ENCODE data around the gene KCNAB1. TPM values are rescaled to one million over a fixed set of nuclear protein-coding genes. Genes with fewer than 3 reads are reported as not detected.

The KCNAB1 gene
- total RNA-seq, 1 experiment from 2014 or later, result not detected

DNA sequence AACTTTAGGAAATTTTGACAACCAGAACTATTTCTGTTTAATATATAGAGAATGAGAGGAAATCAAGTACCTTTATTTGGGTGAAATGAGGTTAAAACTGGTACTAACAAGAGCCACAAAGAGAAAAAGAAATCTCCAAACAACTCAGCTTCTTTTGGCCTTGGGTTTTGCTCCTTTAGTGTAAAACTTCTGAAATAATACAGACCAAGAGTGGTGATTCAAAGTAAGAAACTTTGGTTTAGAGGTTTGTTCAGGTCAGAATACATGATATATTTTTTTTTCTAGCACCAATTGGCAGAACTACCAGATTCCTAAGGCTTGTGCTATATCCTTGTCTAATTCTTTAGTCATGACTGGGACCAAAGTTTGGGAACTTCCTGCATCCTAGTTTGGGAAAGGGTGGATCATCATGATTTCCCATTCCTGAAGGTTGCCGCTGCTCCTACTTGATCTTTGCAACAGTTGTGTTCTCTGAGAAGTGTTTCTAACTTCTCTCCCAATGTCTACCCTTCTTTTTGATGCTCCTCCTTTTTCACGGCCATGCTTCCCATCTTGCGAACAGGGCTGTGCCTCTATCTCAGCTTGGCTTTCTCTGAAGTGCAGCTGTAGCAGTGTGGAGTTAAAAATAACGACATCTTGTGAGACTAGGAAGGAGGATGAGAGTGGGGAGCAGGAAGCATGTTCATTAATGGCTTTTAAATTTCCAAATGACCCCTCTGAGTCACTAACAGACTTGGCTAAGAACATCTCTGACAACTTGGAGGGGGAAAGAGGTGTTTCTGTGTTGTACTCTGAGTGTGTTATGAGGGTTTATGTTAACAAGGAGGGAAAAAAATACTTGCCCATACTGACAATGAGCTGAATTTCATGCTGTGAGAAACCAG lies 87.7 kb downstream of the KCNAB1 start:
- CTCF ChIA-PET, result no interaction called here
- no TSS peak for BruUV-seq (replicated peaks)
- Histone ChIP-seq H3K36me3 (ENCODE audit: low read depth, low read length) (no peaks in the 10 kb centered on the region), H3K79me2 (ENCODE audit: low read length) (no peaks in the 10 kb centered on the region), H3K27ac (ENCODE audit: low read length) (peak overlapping the region; percentile 53), H3K9me3 (ENCODE audit: low read length) (no peaks in the 10 kb centered on the region), H3K4me2 (ENCODE audit: low read length) (0 out of 2 replicates have a peak overlapping the region, but pooled peaks have one; percentile 5), H3F3A (ENCODE audit: low read length, unreplicated experiment) (no peaks in the 10 kb centered on the region), H3K27me3 (ENCODE audit: low read length) (no peaks in the 10 kb centered on the region), H3K4me3 (ENCODE audit: low read length) (no peak overlapping the region), H3K4me1 (ENCODE audit: insufficient read depth, low read length) (peaks cover 27% of the 10 kb centered on the region), H3K9me2 (replicated peaks; ENCODE audit: low read length) (no peaks in the 10 kb centered on the region), H4K20me1 (ENCODE audit: low read length) (no peaks in the 10 kb centered on the region), H3K9ac (ENCODE audit: low read length) (no peak overlapping the region), H2AFZ (ENCODE audit: low read length) (peak overlapping the region; percentile 49)
- TF ChIP-seq, protein P1, sequence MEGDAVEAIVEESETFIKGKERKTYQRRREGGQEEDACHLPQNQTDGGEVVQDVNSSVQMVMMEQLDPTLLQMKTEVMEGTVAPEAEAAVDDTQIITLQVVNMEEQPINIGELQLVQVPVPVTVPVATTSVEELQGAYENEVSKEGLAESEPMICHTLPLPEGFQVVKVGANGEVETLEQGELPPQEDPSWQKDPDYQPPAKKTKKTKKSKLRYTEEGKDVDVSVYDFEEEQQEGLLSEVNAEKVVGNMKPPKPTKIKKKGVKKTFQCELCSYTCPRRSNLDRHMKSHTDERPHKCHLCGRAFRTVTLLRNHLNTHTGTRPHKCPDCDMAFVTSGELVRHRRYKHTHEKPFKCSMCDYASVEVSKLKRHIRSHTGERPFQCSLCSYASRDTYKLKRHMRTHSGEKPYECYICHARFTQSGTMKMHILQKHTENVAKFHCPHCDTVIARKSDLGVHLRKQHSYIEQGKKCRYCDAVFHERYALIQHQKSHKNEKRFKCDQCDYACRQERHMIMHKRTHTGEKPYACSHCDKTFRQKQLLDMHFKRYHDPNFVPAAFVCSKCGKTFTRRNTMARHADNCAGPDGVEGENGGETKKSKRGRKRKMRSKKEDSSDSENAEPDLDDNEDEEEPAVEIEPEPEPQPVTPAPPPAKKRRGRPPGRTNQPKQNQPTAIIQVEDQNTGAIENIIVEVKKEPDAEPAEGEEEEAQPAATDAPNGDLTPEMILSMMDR (conservative IDR thresholded peaks at IDR 0.05; ENCODE audit: low read depth, low read length), result no peak
- TF ChIP-seq EZH2 (IDR thresholded peaks at IDR 0.05; ENCODE audit: low read length, unreplicated experiment) (no peak), EZH2phosphoT487 (IDR thresholded peaks at IDR 0.05; ENCODE audit: borderline replicate concordance, low read length) (no peak)
- intact Hi-C loops (cut with micrococcal nuclease), result no loop called here
- ATAC-seq (no peak; the same call in 1 of the 2 replicates), DNase-seq (peak; percentile 60)
- POLR2A ChIA-PET (ENCODE audit: unreplicated experiment), result no interaction called here

DNA sequence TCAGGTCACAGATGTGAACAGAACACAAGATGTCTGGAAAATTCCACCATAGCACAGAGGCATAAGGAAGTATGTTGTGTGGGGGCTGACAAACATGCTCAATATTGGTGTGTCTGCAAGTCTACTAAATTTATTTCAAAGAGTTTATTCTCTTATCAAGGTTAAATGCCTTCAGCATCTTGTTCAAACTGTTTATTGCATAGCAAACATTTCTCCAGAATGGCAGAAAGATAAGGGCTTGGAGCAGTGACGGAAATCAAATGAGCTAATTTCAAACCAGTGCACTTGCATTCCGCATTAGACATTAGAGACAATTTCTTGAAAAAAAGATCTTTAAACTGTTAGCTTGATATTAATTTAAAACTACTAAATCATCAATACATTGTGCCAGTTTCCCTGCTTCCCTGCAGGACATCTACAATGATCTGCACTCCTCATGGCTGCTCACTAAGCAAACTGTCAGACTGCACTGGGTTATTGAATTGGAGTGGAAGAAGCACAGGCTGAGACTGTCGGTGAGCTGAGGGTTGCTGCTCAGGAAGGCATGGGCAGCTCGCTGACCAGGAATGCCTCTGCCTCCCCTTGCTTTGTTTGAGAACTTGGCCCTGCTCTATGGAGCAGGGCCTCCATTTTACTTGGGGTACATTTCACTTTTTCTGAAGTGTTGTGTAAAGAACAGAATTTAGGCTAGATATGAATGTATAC lies 89.4 kb downstream of the KCNAB1 start:
- Histone ChIP-seq H4K20me1 (ENCODE audit: low read length) (no peaks in the 10 kb centered on the region), H3K79me2 (ENCODE audit: low read length) (no peaks in the 10 kb centered on the region), H3K4me1 (ENCODE audit: insufficient read depth, low read length) (peaks cover 27% of the 10 kb centered on the region), H3K9ac (ENCODE audit: low read length) (no peak overlapping the region), H3K36me3 (ENCODE audit: low read depth, low read length) (no peaks in the 10 kb centered on the region), H3F3A (ENCODE audit: low read length, unreplicated experiment) (no peaks in the 10 kb centered on the region), H2AFZ (ENCODE audit: low read length) (no peak overlapping the region), H3K4me2 (ENCODE audit: low read length) (no peak overlapping the region), H3K27me3 (ENCODE audit: low read length) (no peaks in the 10 kb centered on the region), H3K27ac (ENCODE audit: low read length) (no peak overlapping the region), H3K9me2 (replicated peaks; ENCODE audit: low read length) (no peaks in the 10 kb centered on the region), H3K4me3 (ENCODE audit: low read length) (no peak overlapping the region), H3K9me3 (ENCODE audit: low read length) (no peaks in the 10 kb centered on the region)
- ChIA-PET POLR2A (ENCODE audit: unreplicated experiment) (no interaction called here), CTCF (no interaction called here)
- intact Hi-C loops (cut with micrococcal nuclease), result no loop called here
- ATAC-seq (no peak), DNase-seq (no peak)
- TF ChIP-seq EZH2phosphoT487 (IDR thresholded peaks at IDR 0.05; ENCODE audit: borderline replicate concordance, low read length), result no peak
- TF ChIP-seq EZH2 (IDR thresholded peaks at IDR 0.05; ENCODE audit: low read length, unreplicated experiment), result no peak
- TF ChIP-seq, protein P1 (conservative IDR thresholded peaks at IDR 0.05; ENCODE audit: low read depth, low read length), result no peak
- BruUV-seq (replicated peaks), result no TSS peak

Measured in PC-3 (cell line).